IMR-90 (cell line): Measurements from ENCODE around the gene SWAP70. TPM values are rescaled to one million over a fixed set of nuclear protein-coding genes. Genes with fewer than 3 reads are reported as not detected.
A peak's percentile ranks its signal among the peaks of the same experiment; 100 is the strongest.

Source experiments
- ATAC-seq: fragments of 200-7000 bp; cut with Tn5 transposase; 2 replicates; pipeline ENCODE4 v1.9.1; 2020; ENCODE audit warnings: low read depth, mild to moderate bottlenecking, moderate library complexity
- BruUV-seq: library from RNA; stranded (reverse); fragments of 400-500 nt; replicated peaks from 2 replicates; lab custom pipeline; 2021; lab: Mats Ljungman, UMichigan
- CTCF ChIA-PET: fragments of 300-600 bp; formaldehyde crosslinking; extraction: SDS; loops from one replicate; lab custom pipeline; 2021; ENCODE audit warnings: antibody characterized with exemption; lab: Yijun Ruan, JAX
- POLR2A ChIA-PET: fragments of 300-600 bp; sonication (Branson Sonifier 250); formaldehyde crosslinking; loops from one replicate; lab custom pipeline; 2022; ENCODE audit warnings: antibody characterized with exemption; ENCODE audit not compliant: unreplicated experiment; lab: Charles Lee
- DNase-seq: peaks from one replicate; pipeline ENCODE4 v3.0.0; 2013
- H2AFZ ChIP-seq: replicated peaks from 2 replicates; pipeline ENCODE3; 2013; ENCODE audit warnings: low read length, mild to moderate bottlenecking; ENCODE audit not compliant: poor library complexity
- H2AK5ac ChIP-seq: 2 replicates; pipeline ENCODE4 v1.6.1; 2013; ENCODE audit warnings: low read depth, low read length, inconsistent platforms
- H2AK9ac ChIP-seq: replicated peaks from 2 replicates; pipeline ENCODE3; 2013; ENCODE audit warnings: mild to moderate bottlenecking, low read depth, low read length, moderate library complexity; ENCODE audit not compliant: poor library complexity
- H2BK120ac ChIP-seq: 2 replicates; pipeline ENCODE4 v1.6.1; 2013; ENCODE audit warnings: low read depth, low read length, inconsistent platforms
- H2BK15ac ChIP-seq: 3 replicates; pipeline ENCODE4 v1.6.1; 2013; ENCODE audit warnings: low read depth, low read length, inconsistent platforms
- H2BK20ac ChIP-seq: 2 replicates; pipeline ENCODE4 v1.6.1; 2013; ENCODE audit warnings: low read depth, mild to moderate bottlenecking, inconsistent platforms, low read length, moderate library complexity
- H2BK5ac ChIP-seq: 2 replicates; pipeline ENCODE4 v1.6.1; 2013; ENCODE audit warnings: mild to moderate bottlenecking, low read depth, low read length, inconsistent platforms; ENCODE audit not compliant: poor library complexity, severe bottlenecking
- H3K14ac ChIP-seq: replicated peaks from 2 replicates; pipeline ENCODE4 v1.6.1; 2013; ENCODE audit warnings: low read depth, low read length, inconsistent platforms
- H3K18ac ChIP-seq: 2 replicates; pipeline ENCODE4 v1.6.1; 2013; ENCODE audit warnings: low read depth, low read length, control low read depth
- H3K23ac ChIP-seq: 2 replicates; pipeline ENCODE4 v1.6.1; 2013; ENCODE audit warnings: low read depth, low read length, inconsistent platforms
- H3K27ac ChIP-seq: 2 replicates; pipeline ENCODE4 v1.5.1; 2013; ENCODE audit warnings: mild to moderate bottlenecking, control low read depth, low read length; ENCODE audit not compliant: insufficient read depth
- H3K27me3 ChIP-seq: 2 replicates; pipeline ENCODE4 v1.6.1; 2013; ENCODE audit warnings: low read length; ENCODE audit not compliant: control insufficient read depth, insufficient read depth
- H3K36me3 ChIP-seq: 2 replicates; pipeline ENCODE4 v1.6.1; 2013; ENCODE audit warnings: low read length, mixed read lengths; ENCODE audit not compliant: control insufficient read depth, insufficient read depth
- H3K4ac ChIP-seq: 2 replicates; pipeline ENCODE4 v1.6.1; 2013; ENCODE audit warnings: low read depth, low read length, inconsistent platforms
- H3K4me1 ChIP-seq: 2 replicates; pipeline ENCODE4 v1.6.1; 2013; ENCODE audit warnings: low read length, mixed read lengths; ENCODE audit not compliant: control insufficient read depth, insufficient read depth
- H3K4me2 ChIP-seq: 2 replicates; pipeline ENCODE4 v1.6.1; 2013; ENCODE audit warnings: low read depth, mild to moderate bottlenecking, control low read depth, low read length, moderate library complexity
- H3K4me3 ChIP-seq: 2 replicates; pipeline ENCODE4 v1.5.1; 2013; ENCODE audit warnings: low read depth, mild to moderate bottlenecking, control low read depth, low read length, moderate library complexity; ENCODE audit not compliant: insufficient read depth
- H3K56ac ChIP-seq: 2 replicates; pipeline ENCODE4 v1.6.1; 2013; ENCODE audit warnings: low read length, inconsistent platforms; ENCODE audit not compliant: insufficient read depth; ENCODE audit errors: extremely low read depth
- H3K79me1 ChIP-seq, 2 experiments: 2 replicates each; pipeline ENCODE4 v1.6.1; 2013; ENCODE audit warnings: low read length in 2 of 2, inconsistent platforms in 1 of 2, low read depth in 1 of 2
- H3K9ac ChIP-seq: 2 replicates; pipeline ENCODE4 v1.6.1; 2013; ENCODE audit warnings: low read depth, low read length, control low read depth
- H3K9me1 ChIP-seq: 2 replicates; pipeline ENCODE4 v1.6.1; 2013; ENCODE audit warnings: low read length, inconsistent platforms; ENCODE audit not compliant: insufficient read depth
- H3K9me3 ChIP-seq: 2 replicates; pipeline ENCODE4 v1.6.1; 2013; ENCODE audit warnings: low read length; ENCODE audit not compliant: control insufficient read depth, insufficient read depth
- H4K20me1 ChIP-seq: 2 replicates; pipeline ENCODE4 v1.6.1; 2013; ENCODE audit warnings: low read length, inconsistent platforms; ENCODE audit not compliant: insufficient read depth
- H4K5ac ChIP-seq: 2 replicates; pipeline ENCODE4 v1.6.1; 2013; ENCODE audit warnings: mild to moderate bottlenecking, low read depth, low read length, control low read depth
- H4K8ac ChIP-seq, 2 experiments: 2 replicates each; pipeline ENCODE4 v1.6.1; 2013; ENCODE audit warnings: low read depth in 2 of 2, low read length in 2 of 2, control low read depth in 1 of 2, inconsistent platforms in 1 of 2
- H4K91ac ChIP-seq: 2 replicates; pipeline ENCODE4 v1.6.1; 2013; ENCODE audit warnings: low read depth, low read length, inconsistent platforms; ENCODE audit not compliant: insufficient read depth
- MAZ ChIP-seq: IDR thresholded peaks from 2 replicates; pipeline ENCODE4 v1.6.1; 2012; ENCODE audit warnings: low read depth, mild to moderate bottlenecking, low read length, improper control_type of control experiment, moderate library complexity, borderline replicate concordance
- MXI1 ChIP-seq: IDR thresholded peaks from 2 replicates; pipeline ENCODE4 v1.6.1; 2012; ENCODE audit warnings: low read depth, mild to moderate bottlenecking, low read length, moderate library complexity, borderline replicate concordance
- WGBS, 2 experiments: methylation state at CpG; one replicate each; pipeline versions ENCODE4 v1.1.5 to v1.1.7; 2013; ENCODE audit warnings: missing lambda C conversion rate in 2 of 2; ENCODE audit not compliant: insufficient read length in 1 of 2; ENCODE audit errors: extremely low coverage in 2 of 2; 5-methylcytosine and 5-hydroxymethylcytosine counted together
- dilution Hi-C: fragments of 300-500 bp; cut with HindIII; formaldehyde crosslinking; loops from one replicate; pipeline ENCODE4 v1.14.3; 2018; ENCODE audit warnings: low sequenced_read_pairs; ENCODE audit not compliant: unreplicated experiment
- in situ Hi-C: fragments of 300-500 bp; cut with MboI; formaldehyde crosslinking; loops from 3 replicates; pipeline ENCODE4 v1.14.3; 2019; ENCODE audit warnings: low sequenced_read_pairs, inconsistent platforms, mixed read lengths
- intact Hi-C: fragments of 100-400 bp; cut with micrococcal nuclease; formaldehyde crosslinking; loops from 2 replicates; pipeline ENCODE4 v1.10.0; 2022
- polyA plus RNA-seq, 3 experiments: library from polyadenylated mRNA; depleted of rRNA; stranded (reverse); fragments of >200 nt; gene quantifications; 2 replicates each; pipeline ENCODE4 v1.2.3, GENCODE V29; 2012; ENCODE audit warnings: low replicate concordance in 1 of 3
- total RNA-seq: library from RNA; depleted of rRNA; stranded (reverse); fragments of >200 nt; gene quantifications from 2 replicates; pipeline ENCODE4 v1.2.3, GENCODE V29; 2012

Gene SWAP70
- total and polyA plus RNA-seq, 2 of the 4 experiments (the other 2 are of a cell fraction) = 15.5 to 19.9 TPM

- Histone ChIP-seq H3K36me3 (peaks cover 2% of the 10 kb centered on the region; the same call in 1 of the 2 replicates), H2BK20ac (no peak overlapping the region; the same call in 1 of the 2 replicates), H2BK5ac (peak overlapping the region; percentile 66), H2BK120ac (peak overlapping the region; percentile 64), H4K20me1 (peaks cover 17% of the 10 kb centered on the region; the same call in 1 of the 2 replicates), H3K56ac (peak overlapping the region; percentile 57), H2AFZ (peak overlapping the region; percentile 95), H3K4me2 (peak overlapping the region; percentile 77), H3K27me3 (no peaks in the 10 kb centered on the region), H4K91ac (peak overlapping the region; percentile 74), H2AK9ac (peak overlapping the region; percentile 94), H3K9me3 (peaks cover 5% of the 10 kb centered on the region; the same call in 1 of the 2 replicates), H3K9me1 (peaks cover 4% of the 10 kb centered on the region; the same call in 1 of the 2 replicates), H3K14ac (peak overlapping the region; percentile 68), H3K79me1 (peaks cover 27 to 48% of the 10 kb centered on the region in 2 experiments), H2BK15ac (no peak overlapping the region; the same call in 2 of the 3 replicates), H3K9ac (peak overlapping the region; percentile 91), H3K4ac (peak overlapping the region; percentile 74), H3K27ac (peak overlapping the region; percentile 92), H2AK5ac (peak overlapping the region; percentile 92; the same call in 1 of the 2 replicates), H4K8ac (peak overlapping the region; percentile 70 to 85; a peak in 3 of 4 replicates), H3K4me1 (peaks cover 3% of the 10 kb centered on the region; the same call in 1 of the 2 replicates), H3K23ac (peak overlapping the region; percentile 77), H3K18ac (peak overlapping the region; percentile 44), H3K4me3 (peak overlapping the region; percentile 93), H4K5ac (peak overlapping the region; percentile 38)
- peak; percentile 34 for DNase-seq
- no TSS peak for BruUV-seq
- dilution Hi-C loops = no loop called here
- in situ Hi-C loops = loop anchor here (5.0 kb wide), 1 partner anchor 47 kb away; no protein-coding TSS in a partner anchor
- ChIA-PET POLR2A (interaction anchor here (0.6 kb wide), 1 partner anchor 9 kb away, joined by 3 read pairs; no protein-coding TSS in a partner anchor), CTCF (no interaction called here)
- WGBS, 2 experiments = 4% methylated on average over 15 of the region's 43 CpGs; no CpG with 5 or more reads in 1 of the 2 experiments
- intact Hi-C loops = loop anchor here (5.0 kb wide), 1 partner anchor 47 kb away; no protein-coding TSS in a partner anchor
- peak; percentile 69 for ATAC-seq
- peak; percentile 33; the same call in 1 of the 2 replicates for TF ChIP-seq MXI1
- no peak for TF ChIP-seq MAZ
These were observed 647 bp downstream of the SWAP70 start for GRCh38 chr11:9664276-9665171.
